Activated CD4-positive, alpha-beta T cell treated with anti-CD3 and anti-CD28 coated beads, Interleukin-2, amount 50 U/mL, for 1 hour (primary cell): Measurements from ENCODE around the gene NCBP2.

Experiments
- DNase-seq: peaks from one replicate; pipeline ENCODE4 v3.0.0-alpha.2; 2020

The NCBP2 gene

DNA sequence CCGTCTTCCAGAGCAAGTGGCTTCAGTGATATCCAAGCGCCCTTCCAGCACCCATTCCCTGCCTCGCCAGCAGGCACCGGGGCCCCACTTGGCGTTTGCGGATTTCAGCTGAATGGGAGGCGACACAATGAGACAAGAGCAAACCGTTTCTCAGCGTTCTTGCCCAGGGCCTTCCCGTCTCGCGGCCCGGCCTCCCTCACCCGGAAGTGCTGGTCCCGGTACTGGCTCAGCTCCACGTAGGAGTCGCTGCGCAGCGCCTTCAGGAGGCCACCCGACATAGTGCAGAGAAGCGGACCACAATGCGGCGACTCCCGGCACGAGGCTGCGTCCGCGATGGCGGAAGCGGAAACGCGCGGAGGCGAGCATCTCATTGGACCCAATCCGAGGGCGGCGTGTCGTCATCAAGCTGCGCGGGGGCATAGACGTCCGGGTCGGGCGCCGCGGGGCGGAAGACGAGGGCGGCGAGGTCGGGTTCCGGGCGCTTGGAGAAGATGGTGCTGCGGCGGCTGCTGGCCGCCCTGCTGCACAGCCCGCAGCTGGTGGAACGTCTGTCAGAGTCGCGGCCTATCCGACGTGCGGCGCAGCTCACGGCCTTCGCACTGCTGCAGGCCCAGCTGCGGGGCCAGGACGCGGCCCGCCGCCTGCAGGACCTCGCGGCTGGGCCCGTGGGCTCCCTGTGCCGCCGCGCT lies at the start of gene NCBP2:
Gene NCBP2 (minus strand): TSS at position 303 of the 689 bp plus-strand sequence. CDS start 25 bp downstream, at position 278.
- DNase-seq, result peak; percentile 100

DNA sequence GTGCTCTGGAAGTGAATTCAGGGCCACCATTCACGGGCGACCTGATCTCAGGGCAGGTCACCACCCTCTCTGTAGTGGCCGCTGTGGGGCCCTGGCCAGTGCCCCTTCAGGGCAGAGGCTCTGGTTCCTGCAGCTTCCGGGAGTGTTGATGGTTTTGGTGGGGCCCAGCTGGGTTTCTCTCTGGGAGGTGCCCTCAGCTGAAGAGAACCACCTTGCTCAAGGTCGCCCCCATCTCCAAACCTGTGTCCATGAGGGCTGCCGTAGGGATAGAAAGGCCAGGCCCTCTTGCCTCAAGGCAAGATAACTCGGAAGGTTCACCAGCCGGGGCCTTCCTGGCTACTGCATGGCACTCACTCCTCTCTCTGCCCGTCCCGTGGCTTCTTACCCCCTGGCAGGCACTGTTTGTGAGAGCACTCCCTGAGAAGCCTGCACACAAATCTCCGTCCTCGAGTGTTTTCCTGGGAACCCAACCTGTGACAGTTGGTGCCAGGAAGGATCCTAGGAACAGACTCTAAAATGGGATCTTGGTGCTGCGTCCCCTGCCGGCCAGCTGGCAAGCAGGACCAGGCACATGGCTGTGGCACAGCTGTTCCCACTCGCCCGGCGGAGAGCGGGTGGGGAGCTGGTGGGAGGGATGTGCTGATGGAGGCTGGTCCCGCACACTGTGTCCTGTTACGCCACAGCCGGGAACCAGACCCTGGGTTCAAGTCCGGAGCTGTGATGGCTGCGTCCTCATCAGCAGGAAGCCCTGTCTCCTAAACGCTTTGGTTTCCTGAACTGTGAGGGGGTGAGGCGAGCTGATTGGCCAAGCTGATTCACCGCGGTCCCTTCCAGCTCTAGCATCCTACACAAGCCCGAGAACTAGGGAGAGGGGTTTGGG lies 49.5 kb upstream of the NCBP2 start:
- DNase-seq, result no peak

DNA sequence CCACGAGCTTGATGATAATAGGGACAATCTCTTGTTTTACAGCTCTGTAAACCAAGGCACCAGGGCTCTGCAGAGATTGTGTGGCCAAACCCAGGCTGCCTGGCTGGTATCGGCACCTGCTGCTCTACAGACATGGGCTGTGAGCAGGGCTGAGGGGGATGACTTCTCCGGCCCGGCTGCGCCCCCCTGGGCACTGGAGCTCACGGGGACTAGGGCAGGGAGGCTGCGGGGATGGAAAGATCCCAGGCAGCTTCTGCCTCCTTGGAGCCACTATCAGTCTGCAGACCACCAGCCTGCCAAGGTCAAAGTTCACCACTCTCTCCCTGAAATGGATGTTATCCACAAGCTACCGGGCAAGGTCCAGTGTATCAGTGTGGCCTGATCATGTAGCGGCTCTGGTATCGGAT lies 48.3 kb upstream of the NCBP2 start:
- DNase-seq, result no peak

DNA sequence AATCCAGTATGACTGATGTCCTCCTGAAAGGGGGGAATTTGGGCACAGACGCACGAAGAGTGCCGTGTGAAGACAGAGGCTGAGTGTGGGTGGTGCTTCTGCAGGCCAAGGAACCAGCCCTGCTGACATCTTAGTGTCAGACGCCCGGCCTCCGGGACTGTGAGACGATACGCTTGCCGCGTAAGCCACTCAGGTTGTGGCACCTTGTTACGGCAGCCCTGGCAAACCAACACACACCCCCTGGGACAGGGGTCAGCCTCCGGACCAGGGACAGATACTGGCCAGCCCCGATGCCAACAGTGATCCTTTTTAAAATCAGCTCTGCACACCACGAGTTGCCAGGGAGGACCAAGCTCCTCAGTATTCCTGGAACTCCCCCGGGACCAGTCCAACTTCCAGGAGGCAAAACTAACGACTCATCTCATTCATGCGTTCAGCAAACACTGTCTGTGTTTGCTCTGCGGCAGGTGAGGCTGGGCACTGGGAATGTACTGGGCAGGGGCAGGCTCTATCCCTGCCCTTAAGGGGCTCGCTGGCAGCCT lies 47.5 kb upstream of the NCBP2 start:
- DNase-seq, result no peak

DNA sequence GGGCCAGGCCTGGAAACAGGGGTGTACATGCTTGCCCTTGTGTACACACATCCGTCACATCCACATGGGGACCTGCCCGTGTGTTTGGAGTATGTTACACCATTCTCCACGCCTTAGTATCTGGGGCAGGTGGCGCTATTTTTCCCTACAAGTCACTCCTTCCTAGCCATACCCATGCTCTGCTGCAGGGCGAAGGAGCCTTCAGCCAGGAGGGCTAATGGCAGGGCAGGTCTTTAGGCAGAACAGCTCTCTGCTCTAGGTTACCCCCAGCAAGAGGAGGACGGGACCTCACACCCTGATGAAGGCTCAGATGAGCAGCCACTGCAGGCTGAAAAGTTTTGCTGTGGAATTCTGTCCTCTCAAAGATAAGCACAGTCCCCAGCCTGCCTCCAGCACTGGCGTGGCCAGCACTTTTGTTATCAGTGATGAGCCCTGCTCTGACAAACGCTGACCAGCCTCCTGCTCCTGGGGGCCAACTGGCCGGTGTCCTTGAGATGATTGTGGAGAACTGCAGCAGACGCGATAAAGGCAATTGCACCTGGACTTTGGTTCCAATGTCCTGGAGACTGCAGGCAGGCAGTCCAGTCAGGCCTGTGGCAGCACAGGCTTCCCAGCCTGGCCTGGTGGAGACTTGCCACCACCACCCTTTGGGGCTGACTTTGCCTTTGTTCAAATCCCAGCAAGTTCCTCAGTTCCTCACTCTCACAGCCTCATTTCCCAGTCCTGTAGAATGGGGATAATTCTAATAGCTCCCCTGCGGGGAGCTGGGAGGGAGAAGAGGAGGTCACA lies 46.1 kb upstream of the NCBP2 start:
- DNase-seq, result no peak

DNA sequence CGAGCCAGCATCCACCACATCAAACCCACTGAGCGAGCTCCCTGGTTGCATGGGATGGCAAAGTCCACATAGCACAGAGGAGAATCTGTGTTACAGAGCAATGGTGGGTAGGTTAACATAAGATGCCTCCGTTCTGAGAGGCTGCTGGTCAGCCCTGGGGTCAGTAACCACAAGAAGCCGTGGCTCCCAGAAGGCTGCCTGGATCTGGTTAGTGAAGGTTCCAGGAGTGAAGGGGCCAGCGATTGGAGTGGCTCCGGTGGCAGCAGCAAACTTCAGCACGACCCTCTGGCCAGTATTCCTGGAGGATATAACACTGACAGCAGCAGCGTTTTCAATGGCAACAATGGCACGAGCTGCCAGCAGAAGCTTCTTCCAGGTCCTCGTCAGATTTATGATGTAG lies 44.7 kb upstream of the NCBP2 start:
- no peak for DNase-seq

DNA sequence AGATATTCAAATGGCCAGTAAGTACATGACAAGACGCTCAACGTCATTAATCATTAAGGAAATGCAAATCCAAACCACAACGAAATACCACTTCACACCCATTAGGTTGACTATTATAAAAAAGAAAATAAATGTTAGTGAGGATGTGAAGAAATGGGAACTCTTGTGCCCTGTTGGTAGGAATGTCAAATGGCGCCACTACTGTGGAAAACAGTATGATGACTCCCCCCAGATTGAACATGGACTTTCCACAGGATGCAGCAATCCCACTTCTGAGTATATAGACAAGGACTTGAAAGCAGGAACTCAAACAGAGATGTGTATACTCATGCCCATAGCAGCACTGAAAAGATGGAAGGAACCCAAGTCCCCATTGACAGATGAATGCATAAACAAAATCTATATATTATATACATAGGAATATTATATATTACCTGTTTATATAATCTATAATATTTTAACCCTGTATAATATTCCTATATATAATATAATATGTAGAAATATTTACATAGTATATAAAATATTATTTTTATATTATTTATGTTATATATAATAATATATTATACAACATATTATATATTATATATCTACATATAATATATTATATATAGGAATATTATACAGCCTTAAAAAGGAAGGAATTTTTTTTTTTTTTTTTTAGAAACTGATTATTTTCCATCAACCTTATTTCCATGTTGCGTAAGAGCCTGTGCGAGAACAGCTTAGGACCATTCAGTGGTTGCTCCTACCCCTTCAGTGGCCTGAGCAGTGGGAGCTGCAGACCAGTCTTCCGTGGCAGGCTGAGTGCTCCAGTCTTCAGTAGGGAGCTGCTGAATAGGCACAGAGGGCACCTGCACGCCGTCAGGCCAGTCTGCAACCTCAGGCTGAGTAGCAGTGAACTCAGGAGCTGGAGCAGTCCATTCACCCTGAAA lies 43.9 kb upstream of the NCBP2 start:
- no peak for DNase-seq

GRCh38 chr3:196985298-196985697 lies 43.0 kb upstream of the NCBP2 start:
- no peak for DNase-seq

DNA sequence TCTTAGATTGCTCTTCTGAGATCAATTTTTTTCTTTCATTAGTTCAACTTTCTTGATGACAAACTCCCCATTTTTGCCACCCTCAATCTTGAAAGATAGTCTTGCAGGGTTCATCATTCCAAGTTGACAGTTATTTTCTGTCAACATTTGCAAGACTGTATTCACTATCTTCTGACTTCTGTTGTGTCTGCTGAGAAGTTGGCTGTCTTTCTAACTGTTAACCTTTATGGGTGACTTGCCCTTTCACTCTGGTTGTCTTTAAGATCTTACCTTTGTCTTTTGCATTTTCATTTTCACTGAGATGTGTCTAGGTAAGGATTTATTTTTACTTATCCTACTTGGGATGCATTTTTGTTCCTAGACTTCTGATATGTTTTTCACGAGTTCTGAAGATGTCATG lies 40.9 kb upstream of the NCBP2 start:
- DNase-seq, result no peak

DNA sequence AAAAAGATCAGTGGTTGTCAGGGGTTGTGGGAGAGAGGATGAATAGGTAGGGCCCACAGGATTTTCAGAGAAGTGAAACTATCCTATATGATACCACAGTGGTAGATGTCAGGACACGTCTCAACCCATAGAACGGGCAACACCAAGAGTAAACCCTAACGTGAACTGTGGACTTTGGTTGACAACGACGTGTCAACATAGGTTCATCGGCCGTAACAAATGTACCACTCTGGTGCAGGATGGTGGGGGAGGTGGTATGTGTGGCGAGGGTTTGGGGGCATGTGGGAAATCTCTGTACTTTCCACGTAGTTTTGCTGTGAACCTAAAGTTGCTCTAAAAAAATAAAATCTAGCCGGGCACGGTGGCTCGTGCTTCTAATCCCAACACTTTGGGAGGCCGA lies 39.3 kb upstream of the NCBP2 start:
- DNase-seq, result no peak

DNA sequence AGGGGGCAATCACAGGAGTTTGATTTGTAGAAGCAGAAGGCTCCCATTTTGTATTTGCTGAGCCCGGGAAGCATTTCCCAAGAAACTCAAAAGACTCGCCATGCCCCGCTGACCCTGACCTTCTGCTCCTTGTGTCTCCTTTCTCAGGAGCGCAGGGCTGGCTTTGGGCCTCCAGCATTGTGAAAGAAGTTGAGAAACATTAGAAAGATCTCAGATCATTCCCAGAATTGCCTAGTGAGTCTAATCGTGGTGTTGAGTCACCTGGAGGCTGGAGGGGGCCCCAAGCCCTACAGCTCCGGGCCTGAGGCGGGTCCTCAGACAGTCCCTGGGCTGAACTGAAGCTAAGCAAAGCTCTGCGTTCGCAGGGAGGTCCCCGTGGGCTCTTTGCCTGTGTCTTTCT lies 37.2 kb upstream of the NCBP2 start:
- DNase-seq, result no peak

GRCh38 chr3:196976941-196977340 lies 34.6 kb upstream of the NCBP2 start:
- DNase-seq, result no peak

- DNase-seq, result no peak
Observed at GRCh38 chr3:196975349-196975748, 33.0 kb upstream of the NCBP2 start.

DNA sequence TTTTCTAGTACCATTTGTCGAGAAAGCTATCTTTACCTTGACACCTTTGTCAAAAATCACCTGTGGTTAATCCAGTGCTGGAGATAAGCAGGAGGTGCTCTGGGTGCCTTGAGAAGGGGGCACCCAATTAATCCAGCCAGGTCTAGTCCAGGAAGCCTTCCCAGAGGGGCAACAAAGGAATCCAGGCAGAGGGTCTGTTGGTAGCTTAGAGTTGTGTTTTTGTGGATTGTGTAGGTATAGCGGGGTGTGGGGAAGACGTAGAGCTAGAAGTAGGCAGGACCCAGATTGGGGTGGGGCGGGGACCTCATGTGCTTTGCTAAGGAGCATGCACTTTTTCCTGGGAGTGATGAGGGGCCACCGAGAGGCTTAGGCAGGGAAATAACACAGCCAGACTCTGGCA lies 32.3 kb upstream of the NCBP2 start:
- DNase-seq, result no peak

GRCh38 chr3:196971094-196971698 lies 28.9 kb upstream of the NCBP2 start:
- DNase-seq, result no peak

DNA sequence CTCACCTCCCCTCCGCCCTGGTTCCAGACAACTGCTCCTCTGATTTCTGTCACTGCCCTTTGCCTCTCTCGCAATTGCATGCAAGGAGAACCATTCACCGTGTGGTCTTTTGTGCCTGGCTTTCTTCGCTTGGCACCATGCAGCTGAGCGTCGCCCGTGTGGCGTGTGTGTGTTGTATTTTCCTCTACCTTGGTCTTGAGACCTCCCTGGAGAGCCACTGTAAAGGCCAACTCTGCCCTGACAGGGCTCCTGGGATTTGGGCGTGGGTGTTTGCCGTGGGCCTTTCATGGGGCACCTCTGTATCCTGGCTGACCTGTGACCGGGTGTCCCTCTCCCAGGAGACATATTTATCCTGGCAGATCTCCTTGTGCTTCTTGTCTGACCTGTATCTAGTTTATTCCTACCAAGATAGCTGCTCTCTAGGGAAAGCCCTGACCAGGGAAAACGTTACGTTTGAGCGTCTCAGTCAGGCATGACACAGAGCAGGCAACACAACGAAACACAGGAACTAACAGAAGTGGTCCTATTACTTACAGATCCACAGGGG lies 28.3 kb upstream of the NCBP2 start:
- no peak for DNase-seq

- DNase-seq, result peak; percentile 56
Observed at GRCh38 chr3:196969660-196970546, 27.6 kb upstream of the NCBP2 start.

- peak; percentile 30 for DNase-seq
Observed at GRCh38 chr3:196969134-196969659, 26.9 kb upstream of the NCBP2 start.

DNA sequence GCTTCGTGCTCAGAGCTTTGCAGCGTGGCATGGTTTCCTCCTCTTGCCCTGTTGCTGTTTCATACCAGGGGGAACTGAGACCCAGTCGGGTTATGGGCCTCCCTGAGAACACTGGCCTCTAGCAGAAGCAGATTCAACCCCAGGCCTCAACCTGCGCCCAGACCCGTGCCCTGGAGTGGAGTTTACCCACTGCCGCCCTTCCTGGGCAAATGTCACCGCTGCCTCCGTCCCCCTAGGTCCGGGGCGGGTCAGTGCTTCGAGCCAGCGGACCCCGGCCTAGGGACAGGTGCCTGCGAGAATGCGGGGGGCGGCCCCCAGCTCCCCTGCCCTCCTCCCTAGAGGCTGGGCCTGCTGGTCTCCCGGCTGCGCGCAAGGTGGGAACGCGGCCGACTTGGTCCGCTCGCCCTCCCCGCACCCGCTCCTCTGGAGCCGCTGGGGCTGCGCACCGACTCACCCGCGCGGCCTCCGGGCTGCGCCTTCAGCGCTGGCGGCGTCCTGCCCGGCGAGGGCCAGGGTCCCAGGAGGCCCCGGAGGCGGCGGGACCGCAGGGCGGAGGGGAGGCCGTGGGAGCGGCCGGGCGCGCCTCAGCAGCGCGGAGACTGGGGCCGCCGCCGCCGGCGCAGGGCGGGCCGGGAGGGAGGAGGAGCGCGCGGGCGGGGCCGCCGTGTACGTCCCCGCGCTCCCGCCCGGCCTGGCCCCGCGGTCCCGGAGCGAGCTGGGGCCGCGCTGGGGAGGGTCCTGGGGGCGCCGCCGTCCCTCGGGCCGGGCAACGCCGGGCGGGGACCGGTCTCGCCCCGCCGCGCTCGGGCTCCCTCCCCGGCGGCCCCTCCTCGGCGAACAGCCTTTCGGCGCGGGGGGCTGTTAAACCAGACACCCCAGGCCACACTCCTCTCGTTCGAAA lies 26.2 kb upstream of the NCBP2 start, which contains the start of gene PIGZ:
Gene PIGZ (minus strand): TSS at position 601 of the 901 bp plus-strand sequence. CDS start 16,802 bp downstream, outside the sequence.
- peak; percentile 22 for DNase-seq
